H1 (cell line): ENCODE results near the gene STRADB. TPM values are rescaled to one million over a fixed set of nuclear protein-coding genes. Genes with fewer than 3 reads are reported as not detected.

Experiments used
- CTCF ChIA-PET: fragments of 300-600 bp; sonication (Branson Sonifier 250); formaldehyde crosslinking; loops from one replicate; lab custom pipeline; 2021; ENCODE audit not compliant: partially characterized antibody; lab: Charles Lee
- POLR2A ChIA-PET: fragments of 300-600 bp; sonication (Branson Sonifier 250); formaldehyde crosslinking; loops from one replicate; lab custom pipeline; 2021; ENCODE audit warnings: inconsistent platforms; ENCODE audit not compliant: partially characterized antibody; lab: Charles Lee
- DNase-seq, 2 experiments: peaks; one replicate each; pipeline versions ENCODE4 v3.0.0 to v3.0.0-alpha.2; 2010 to 2022; ENCODE audit warnings: low spot score in 2 of 2, low read depth in 1 of 2, mixed read lengths in 1 of 2
- FAIRE-seq: peaks from 2 replicates; lab custom pipeline; 2011; peaks lifted over from hg19 to GRCh38; lab: Jason Lieb, UNC
- H2AFZ ChIP-seq: 2 replicates; pipeline ENCODE4 v1.8.1; 2012; ENCODE audit warnings: low read length, inconsistent platforms
- H2AK5ac ChIP-seq: 2 replicates; pipeline ENCODE4 v1.6.1; 2013; ENCODE audit warnings: low read depth, low read length
- H2BK120ac ChIP-seq: replicated peaks from 2 replicates; pipeline ENCODE3; 2013; ENCODE audit warnings: low read depth, low read length, inconsistent platforms
- H2BK12ac ChIP-seq: 2 replicates; pipeline ENCODE4 v1.6.1; 2013; ENCODE audit warnings: low read depth, low read length
- H2BK15ac ChIP-seq: 2 replicates; pipeline ENCODE4 v1.6.1; 2013; ENCODE audit warnings: low read length
- H2BK20ac ChIP-seq: 2 replicates; pipeline ENCODE4 v1.6.1; 2013; ENCODE audit warnings: low read length
- H2BK5ac ChIP-seq: 2 replicates; pipeline ENCODE4 v1.6.1; 2013; ENCODE audit warnings: low read depth, low read length
- H3K14ac ChIP-seq: 2 replicates; pipeline ENCODE4 v1.6.1; 2013; ENCODE audit warnings: inconsistent platforms; ENCODE audit not compliant: insufficient read length
- H3K18ac ChIP-seq: 2 replicates; pipeline ENCODE4 v1.6.1; 2013; ENCODE audit warnings: low read length; ENCODE audit errors: extremely low read depth
- H3K23ac ChIP-seq: 2 replicates; pipeline ENCODE4 v1.6.1; 2013; ENCODE audit warnings: inconsistent platforms; ENCODE audit not compliant: insufficient read length
- H3K23me2 ChIP-seq: 2 replicates; pipeline ENCODE4 v1.6.1; 2013; ENCODE audit warnings: low read depth, low read length
- H3K27ac ChIP-seq: 2 replicates; pipeline ENCODE4 v1.6.1; 2011; ENCODE audit warnings: low read depth, low read length, inconsistent platforms
- H3K27me3 ChIP-seq, 4 experiments: replicated peaks in 1 of 4; 1 replicate in 1 of 4; 2 replicates in 3 of 4; pipeline versions ENCODE4 v1.6.1 to v1.8.1; 2011 to 2013; ENCODE audit warnings: low read length in 3 of 4, mild to moderate bottlenecking in 3 of 4, inconsistent platforms in 2 of 4, mixed read lengths in 2 of 4, moderate library complexity in 1 of 4; ENCODE audit not compliant: control insufficient read depth in 3 of 4, insufficient read depth in 3 of 4; ENCODE audit errors: extremely low read depth in 1 of 4
- H3K36me3 ChIP-seq, 4 experiments: 2 replicates each; pipeline versions ENCODE4 v1.6.1 to v1.8.1; 2011 to 2013; ENCODE audit warnings: mild to moderate bottlenecking in 4 of 4, low read length in 3 of 4, moderate library complexity in 2 of 4, control low read depth in 1 of 4, inconsistent platforms in 1 of 4; ENCODE audit not compliant: insufficient read depth in 4 of 4, control insufficient read depth in 2 of 4
- H3K4ac ChIP-seq: replicated peaks from 2 replicates; pipeline ENCODE3; 2013; ENCODE audit warnings: low read length, low read depth, mixed read lengths, inconsistent platforms; ENCODE audit not compliant: insufficient read length
- H3K4me1 ChIP-seq, 4 experiments: replicated peaks in 1 of 4; 1 replicate in 1 of 4; 2 replicates in 3 of 4; pipeline versions ENCODE4 v1.6.1 to v1.8.1; 2011 to 2013; ENCODE audit warnings: low read length in 3 of 4, inconsistent platforms in 2 of 4, mixed read lengths in 1 of 4; ENCODE audit not compliant: insufficient read depth in 4 of 4, control insufficient read depth in 3 of 4
- H3K4me2 ChIP-seq, 2 experiments: 2 replicates each; pipeline versions ENCODE4 v1.6.1 to v1.8.1; 2011 to 2013; ENCODE audit warnings: low read depth in 2 of 2, low read length in 2 of 2, control low read depth in 1 of 2, inconsistent platforms in 1 of 2, mild to moderate bottlenecking in 1 of 2; ENCODE audit not compliant: insufficient read depth in 1 of 2
- H3K4me3 ChIP-seq, 4 experiments: fragments of 200-600, 300-600 bp in 1 of 4; sonication (generic), shearing (Covaris generic), sonication (Bioruptor Twin) in 1 of 4; 2 replicates each; pipeline versions ENCODE4 v1.5.1 to v1.8.1; 2011 to 2016; ENCODE audit warnings: low read length in 4 of 4, low read depth in 3 of 4, control low read depth in 2 of 4, inconsistent platforms in 2 of 4, mild to moderate bottlenecking in 2 of 4, mixed read lengths in 1 of 4, moderate library complexity in 1 of 4; ENCODE audit not compliant: insufficient read depth in 2 of 4; ENCODE audit errors: extremely low read depth in 1 of 4
- H3K56ac ChIP-seq: replicated peaks from 2 replicates; pipeline ENCODE3; 2013; ENCODE audit warnings: low read depth, mild to moderate bottlenecking, mixed read lengths, low read length, inconsistent platforms; ENCODE audit not compliant: insufficient read length
- H3K79me1 ChIP-seq: 2 replicates; pipeline ENCODE4 v1.6.1; 2013; ENCODE audit warnings: low read depth, low read length, control low read depth
- H3K79me2 ChIP-seq, 2 experiments: 2 replicates each; pipeline versions ENCODE4 v1.6.1 to v1.8.1; 2012 to 2013; ENCODE audit warnings: low read length in 2 of 2, mild to moderate bottlenecking in 2 of 2, inconsistent platforms in 1 of 2; ENCODE audit not compliant: insufficient read depth in 2 of 2, control insufficient read depth in 1 of 2
- H3K9ac ChIP-seq, 4 experiments: replicated peaks in 1 of 4; 1 replicate in 1 of 4; 2 replicates in 3 of 4; pipeline versions ENCODE4 v1.6.1 to v1.8.1; 2011 to 2013; ENCODE audit warnings: low read depth in 3 of 4, low read length in 3 of 4, control low read depth in 2 of 4, mild to moderate bottlenecking in 2 of 4, moderate library complexity in 2 of 4, inconsistent platforms in 1 of 4; ENCODE audit errors: extremely low read depth in 1 of 4
- H3K9me3 ChIP-seq, 2 experiments: 2 replicates each; pipeline versions ENCODE4 v1.6.1 to v1.8.1; 2012 to 2013; ENCODE audit warnings: mild to moderate bottlenecking in 2 of 2, moderate library complexity in 2 of 2, control low read depth in 1 of 2, inconsistent platforms in 1 of 2, low read depth in 1 of 2, low read length in 1 of 2, mixed read lengths in 1 of 2; ENCODE audit not compliant: insufficient read depth in 2 of 2
- H4K20me1 ChIP-seq, 2 experiments: replicated peaks in 1 of 2; 2 replicates each; pipeline versions ENCODE3 to v1.8.1; 2011 to 2013; ENCODE audit warnings: inconsistent platforms in 2 of 2, low read length in 2 of 2, mild to moderate bottlenecking in 1 of 2; ENCODE audit not compliant: insufficient read depth in 2 of 2, control insufficient read depth in 1 of 2
- H4K5ac ChIP-seq: 2 replicates; pipeline ENCODE4 v1.6.1; 2013; ENCODE audit warnings: low read length, low read depth, mixed read lengths, inconsistent platforms; ENCODE audit not compliant: insufficient read length
- H4K8ac ChIP-seq: 2 replicates; pipeline ENCODE4 v1.8.0; 2013; ENCODE audit warnings: mild to moderate bottlenecking, moderate library complexity, low read length, inconsistent platforms; ENCODE audit not compliant: insufficient read depth; ENCODE audit errors: extremely low read depth
- H4K91ac ChIP-seq: replicated peaks from 2 replicates; pipeline ENCODE3; 2013; ENCODE audit warnings: low read length, mixed read lengths, inconsistent platforms; ENCODE audit not compliant: insufficient read length
- ATF3 ChIP-seq: IDR thresholded peaks from 2 replicates; pipeline ENCODE4 v1.6.1; 2011; ENCODE audit warnings: low read depth, mild to moderate bottlenecking, low read length; ENCODE audit not compliant: insufficient read depth
- BACH1 ChIP-seq: IDR thresholded peaks from 2 replicates; pipeline ENCODE4 v1.6.1; 2012; ENCODE audit warnings: low read length, improper control_type of control experiment
- CHD1 ChIP-seq: IDR thresholded peaks from 2 replicates; pipeline ENCODE4 v1.6.1; 2012; ENCODE audit warnings: low read depth, low read length, improper control_type of control experiment
- FOSL1 ChIP-seq: IDR thresholded peaks from 2 replicates; pipeline ENCODE4 v1.6.1; 2011; ENCODE audit warnings: mild to moderate bottlenecking, low read depth, low read length, moderate library complexity; ENCODE audit not compliant: insufficient read depth
- POLR2AphosphoS5 ChIP-seq: IDR thresholded peaks from 2 replicates; pipeline ENCODE4 v1.6.1; 2011; ENCODE audit warnings: low read depth, low read length
- SIX5 ChIP-seq: IDR thresholded peaks from 2 replicates; pipeline ENCODE4 v1.6.1; 2011; ENCODE audit warnings: mild to moderate bottlenecking, low read depth, low read length
- SP1 ChIP-seq: IDR thresholded peaks from 2 replicates; pipeline ENCODE4 v1.6.1; 2011; ENCODE audit warnings: low read depth, low read length
- WGBS, 2 experiments: shearing (Covaris generic) in 1 of 2; methylation state at CpG; one replicate each; pipeline versions ENCODE4 v1.1.6 to v1.1.7; 2013 to 2015; ENCODE audit warnings: low lambda C conversion rate in 2 of 2, mixed read lengths in 2 of 2, inconsistent platforms in 1 of 2, low coverage in 1 of 2, missing lambda C conversion rate in 1 of 2; ENCODE audit not compliant: insufficient replicate concordance in 2 of 2, insufficient coverage in 1 of 2, insufficient read length in 1 of 2; ENCODE audit errors: extremely low coverage in 1 of 2, missing lambda C conversion rate in 1 of 2; 5-methylcytosine and 5-hydroxymethylcytosine counted together
- polyA plus RNA-seq, 7 experiments: library from polyadenylated mRNA; depleted of rRNA in 3 of 7; stranded (reverse) in 5 of 7; unstranded in 2 of 7; fragments of >200 nt in 5 of 7; fragments of 200-250 nt in 2 of 7; gene quantifications; 1 replicate in 5 of 7; 2 replicates in 1 of 7; 4 replicates in 1 of 7; pipeline versions ENCODE4 v1.2.1 to v1.2.3, GENCODE V29; 2011 to 2013; ENCODE audit warnings: missing spikeins in 2 of 7, mixed read lengths in 2 of 7
- total RNA-seq: library from RNA; stranded (reverse); fragmentation: NEBNext Ultra II Directional; extraction: Animal tissue kit (Norgen Biotek cat#: 25700); gene quantifications from 2 replicates; pipeline ENCODE4 v1.2.1, GENCODE V29; 2021

Gene STRADB
- total and polyA plus RNA-seq, 2 of the 8 experiments (the other 6 are each of a cell fraction or from before 2014, with no cell fraction given) = 20.9 to 34.9 TPM

- Histone ChIP-seq H2BK5ac (no peak overlapping the region), H4K5ac (no peak overlapping the region), H3K4me2 (no peak overlapping the region), H4K20me1 (peaks cover 0 to under 1% of the 10 kb centered on the region in 2 experiments), H2AFZ (no peak overlapping the region), H3K4ac (no peak overlapping the region), H3K56ac (no peak overlapping the region), H3K9me3 (no peaks in the 10 kb centered on the region), H2BK20ac (no peak overlapping the region), H3K36me3 (peaks cover 0 to 3% (median 0%) of the 10 kb centered on the region in 4 experiments; a peak in 1 of 8 replicates), H3K9ac (no peak overlapping the region), H3K27me3 (no peaks in the 10 kb centered on the region), H3K27ac (no peak overlapping the region), H3K23me2 (no peaks in the 10 kb centered on the region), H2AK5ac (no peak overlapping the region), H2BK120ac (no peak overlapping the region), H3K23ac (no peak overlapping the region), H3K4me1 (no peaks in the 10 kb centered on the region), H3K79me2 (no peaks in the 10 kb centered on the region), H4K91ac (no peak overlapping the region), H4K8ac (no peak overlapping the region), H3K79me1 (no peaks in the 10 kb centered on the region), H2BK15ac (no peak overlapping the region), H3K18ac (no peak overlapping the region), H3K4me3 (no peak overlapping the region), H3K14ac (no peak overlapping the region), H2BK12ac (no peak overlapping the region)
- ChIA-PET POLR2A (no interaction called here), CTCF (interaction anchor here (1.0 kb wide), 1 partner anchor 13 kb away, joined by 3 read pairs; no protein-coding TSS in a partner anchor)
- DNase-seq (no peak), FAIRE-seq (no peak)
- no peak for TF ChIP-seq ATF3
- TF ChIP-seq SP1 = no peak
- no peak for TF ChIP-seq BACH1
- no peak for TF ChIP-seq FOSL1
- no peak for TF ChIP-seq SIX5
- TF ChIP-seq CHD1 = no peak
- TF ChIP-seq POLR2AphosphoS5 = no peak
- WGBS, 2 experiments = 88% methylated on average over 6 of the region's 6 CpGs; no CpG with 5 or more reads in 1 of the 2 experiments
These were observed 48.6 kb upstream of the STRADB start for GRCh38 chr2:201402651-201403562.
